ENCODE measurements around the gene COPE. TPM values are rescaled to one million over a fixed set of nuclear protein-coding genes. Genes with fewer than 3 reads are reported as not detected.
A peak's percentile ranks its signal among the peaks of the same experiment; 100 is the strongest.

The COPE gene
- total RNA-seq, 6 donors from 2014 or later = 124 to 250 (median 191) TPM

- no peak overlapping the region for H3K27ac ChIP-seq
- peaks cover 3 to 13% (median 8%) of the 10 kb centered on the region in 4 donors for H3K4me1 ChIP-seq
- no peaks in the 10 kb centered on the region for H3K9me3 ChIP-seq
- WGBS, 2 donors = 80 to 92% methylated on average over 13 of the region's 13 CpGs
- no peak for DNase-seq
- TF ChIP-seq POLR2AphosphoS5 (IDR thresholded peaks at IDR 0.05) (no peak), EP300 (IDR thresholded peaks at IDR 0.05) (no peak), CTCF (IDR thresholded peaks at IDR 0.05) (no peak), POLR2A (IDR thresholded peaks at IDR 0.05) (no peak)
- H3K36me3 ChIP-seq = peaks cover 0 to 53% (median 13%) of the 10 kb centered on the region in 4 donors
- no peaks in the 10 kb centered on the region for H3K27me3 ChIP-seq
- no peak overlapping the region for H3K4me3 ChIP-seq
- no peak for ATAC-seq (ENCODE audit: low FRiP score in 2 of 2)
Observed at GRCh38 chr19:18933297-18933696, 14.1 kb upstream of the COPE start.

- DNase-seq = peak; percentile 79 to 93
- H3K27me3 ChIP-seq = no peaks in the 10 kb centered on the region
- no peak overlapping the region for H3K27ac ChIP-seq
- peaks cover 4 to 62% (median 23%) of the 10 kb centered on the region in 4 donors for H3K36me3 ChIP-seq
- peaks cover 3 to 13% (median 8%) of the 10 kb centered on the region in 4 donors for H3K4me1 ChIP-seq
- WGBS, 2 donors = 40 to 47% methylated on average over 19 to 25 of the region's 37 CpGs
- no peaks in the 10 kb centered on the region for H3K9me3 ChIP-seq
- TF ChIP-seq CTCF (IDR thresholded peaks at IDR 0.05) (no peak), EP300 (IDR thresholded peaks at IDR 0.05) (no peak)
- H3K4me3 ChIP-seq = peak overlapping the region in 3 of 4 donors; percentile 9 to 31 (median 27)
- ATAC-seq (ENCODE audit: low FRiP score in 2 of 2) = peak; percentile 85 to 94
Observed at GRCh38 chr19:18932216-18932841, 13.1 kb upstream of the COPE start.

DNA sequence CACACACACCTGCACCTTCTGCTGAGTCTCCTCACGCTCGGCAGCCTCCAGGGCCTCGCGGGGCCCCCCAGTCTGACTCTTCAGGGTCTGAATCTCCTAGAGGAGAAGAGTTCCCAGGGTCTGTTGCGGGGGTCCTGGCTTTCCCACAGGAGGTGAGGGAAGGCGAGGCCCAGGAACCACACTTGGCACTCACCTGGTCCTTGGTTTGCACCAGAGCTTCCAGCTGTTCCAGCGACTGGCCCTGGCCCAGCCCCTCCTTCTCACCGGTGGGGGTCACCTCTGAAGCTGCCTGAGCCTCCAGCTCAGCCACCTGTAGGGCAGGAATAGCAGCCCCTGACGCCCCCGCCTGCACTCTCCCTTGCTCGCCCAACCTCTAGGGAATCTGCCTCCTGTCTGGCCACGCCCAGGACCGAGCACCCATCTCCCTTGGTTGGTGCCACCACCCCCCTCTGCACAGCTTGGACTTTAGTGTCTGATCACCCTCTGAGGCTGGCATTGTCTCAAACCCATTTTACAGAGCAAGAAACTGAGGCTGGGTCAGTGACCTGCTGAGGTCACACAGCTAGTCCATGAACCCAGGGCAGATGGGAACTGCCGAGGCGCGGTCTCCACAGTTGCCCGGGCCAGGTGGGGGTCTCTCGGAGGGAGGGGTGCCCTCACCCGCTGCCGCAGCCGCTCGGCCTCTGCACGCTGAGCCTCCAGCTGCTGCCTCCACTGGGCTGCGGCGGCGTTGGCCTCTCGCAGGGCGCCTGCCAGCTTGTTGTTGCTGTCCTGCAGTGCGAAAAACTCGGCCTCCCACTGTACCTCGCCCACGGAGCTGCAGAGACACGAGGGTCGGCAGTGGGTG, 12.4 kb upstream of the COPE start:
- ATAC-seq (ENCODE audit: low FRiP score in 2 of 2) (no peak), DNase-seq (peak in 1 of 2 donors; percentile 85)
- no peak overlapping the region for H3K27ac ChIP-seq
- TF ChIP-seq POLR2A (IDR thresholded peaks at IDR 0.05) = no peak
- TF ChIP-seq POLR2AphosphoS5 (IDR thresholded peaks at IDR 0.05) = no peak
- no peak for TF ChIP-seq CTCF (IDR thresholded peaks at IDR 0.05)
- no peak for TF ChIP-seq EP300 (IDR thresholded peaks at IDR 0.05)
- H3K9me3 ChIP-seq = no peaks in the 10 kb centered on the region
- H3K36me3 ChIP-seq = peaks cover 4 to 66% (median 27%) of the 10 kb centered on the region in 4 donors
- H3K27me3 ChIP-seq = no peaks in the 10 kb centered on the region
- WGBS, 2 donors = 85 to 100% methylated on average over 2 to 28 of the region's 34 CpGs
- peak overlapping the region in 2 of 4 donors; percentile 27 to 31 for H3K4me3 ChIP-seq
- peaks cover 3 to 13% (median 8%) of the 10 kb centered on the region in 4 donors for H3K4me1 ChIP-seq

GRCh38 chr19:18929311-18929710, 10.1 kb upstream of the COPE start:
- Histone ChIP-seq H3K27ac (no peak overlapping the region), H3K9me3 (no peaks in the 10 kb centered on the region), H3K27me3 (no peaks in the 10 kb centered on the region), H3K4me3 (no peak overlapping the region), H3K36me3 (peaks cover 13 to 79% (median 49%) of the 10 kb centered on the region in 4 donors), H3K4me1 (peaks cover 3 to 13% (median 8%) of the 10 kb centered on the region in 4 donors)
- 97% methylated on average over 14 to 24 of the region's 25 CpGs for WGBS, 2 donors
- no peak for ATAC-seq (ENCODE audit: low FRiP score in 2 of 2)
- no peak for DNase-seq
- no peak for TF ChIP-seq POLR2AphosphoS5 (IDR thresholded peaks at IDR 0.05)
- no peak for TF ChIP-seq EP300 (IDR thresholded peaks at IDR 0.05)
- TF ChIP-seq POLR2A (IDR thresholded peaks at IDR 0.05) = no peak
- no peak for TF ChIP-seq CTCF (IDR thresholded peaks at IDR 0.05)
